ENCODE results near the gene SLC30A7.

SLC30A7 gene

GRCh38 chr1:100998426-100998825 is 102.5 kb downstream of the SLC30A7 start:
- DNase-seq, result no peak
- no peak overlapping the region for H3K9ac ChIP-seq (ENCODE audit: low read length)
- no peaks in the 10 kb centered on the region for H3K4me1 ChIP-seq (ENCODE audit: low read length)
- no peak overlapping the region for H3K4me3 ChIP-seq (ENCODE audit: low read length)
- no peaks in the 10 kb centered on the region for H3K27me3 ChIP-seq (replicated peaks; ENCODE audit: insufficient read depth, low read length)
- no peaks in the 10 kb centered on the region for H3F3A ChIP-seq (ENCODE audit: insufficient read depth, low read length)
- H4K20me1 ChIP-seq (ENCODE audit: insufficient read depth, low read length), result no peaks in the 10 kb centered on the region
- H2AFZ ChIP-seq (ENCODE audit: low read length), result no peak overlapping the region
- H3K27ac ChIP-seq (ENCODE audit: low read length), result no peak overlapping the region
- H3K9me3 ChIP-seq (replicated peaks; ENCODE audit: insufficient read depth, low read length), result no peaks in the 10 kb centered on the region
- no peaks in the 10 kb centered on the region for H3K36me3 ChIP-seq (replicated peaks; ENCODE audit: insufficient read depth, low read length)
- no peaks in the 10 kb centered on the region for H3K79me2 ChIP-seq (ENCODE audit: low read length)
- no peak overlapping the region for H3K4me2 ChIP-seq (ENCODE audit: low read depth, low read length)
- TF ChIP-seq EZH2phosphoT487 (IDR thresholded peaks at IDR 0.05; ENCODE audit: low read length), result no peak
- TF ChIP-seq, protein P1, sequence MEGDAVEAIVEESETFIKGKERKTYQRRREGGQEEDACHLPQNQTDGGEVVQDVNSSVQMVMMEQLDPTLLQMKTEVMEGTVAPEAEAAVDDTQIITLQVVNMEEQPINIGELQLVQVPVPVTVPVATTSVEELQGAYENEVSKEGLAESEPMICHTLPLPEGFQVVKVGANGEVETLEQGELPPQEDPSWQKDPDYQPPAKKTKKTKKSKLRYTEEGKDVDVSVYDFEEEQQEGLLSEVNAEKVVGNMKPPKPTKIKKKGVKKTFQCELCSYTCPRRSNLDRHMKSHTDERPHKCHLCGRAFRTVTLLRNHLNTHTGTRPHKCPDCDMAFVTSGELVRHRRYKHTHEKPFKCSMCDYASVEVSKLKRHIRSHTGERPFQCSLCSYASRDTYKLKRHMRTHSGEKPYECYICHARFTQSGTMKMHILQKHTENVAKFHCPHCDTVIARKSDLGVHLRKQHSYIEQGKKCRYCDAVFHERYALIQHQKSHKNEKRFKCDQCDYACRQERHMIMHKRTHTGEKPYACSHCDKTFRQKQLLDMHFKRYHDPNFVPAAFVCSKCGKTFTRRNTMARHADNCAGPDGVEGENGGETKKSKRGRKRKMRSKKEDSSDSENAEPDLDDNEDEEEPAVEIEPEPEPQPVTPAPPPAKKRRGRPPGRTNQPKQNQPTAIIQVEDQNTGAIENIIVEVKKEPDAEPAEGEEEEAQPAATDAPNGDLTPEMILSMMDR (IDR thresholded peaks at IDR 0.05; ENCODE audit: low read length), result no peak
- no peak for TF ChIP-seq EZH2 (optimal IDR thresholded peaks at IDR 0.05; ENCODE audit: low read depth, low read length)
- H3K9me2 ChIP-seq (replicated peaks; ENCODE audit: insufficient read depth, low read length), result no peaks in the 10 kb centered on the region

GRCh38 chr1:101000131-101000873 is 104.4 kb downstream of the SLC30A7 start:
- Histone ChIP-seq H3K79me2 (ENCODE audit: low read length) (no peaks in the 10 kb centered on the region), H3K4me1 (ENCODE audit: low read length) (no peaks in the 10 kb centered on the region), H3K9me2 (replicated peaks; ENCODE audit: insufficient read depth, low read length) (no peaks in the 10 kb centered on the region), H3K4me2 (ENCODE audit: low read depth, low read length) (no peak overlapping the region), H3K4me3 (ENCODE audit: low read length) (no peak overlapping the region), H3K27me3 (replicated peaks; ENCODE audit: insufficient read depth, low read length) (no peaks in the 10 kb centered on the region), H4K20me1 (ENCODE audit: insufficient read depth, low read length) (no peaks in the 10 kb centered on the region), H3K9ac (ENCODE audit: low read length) (no peak overlapping the region), H2AFZ (ENCODE audit: low read length) (no peak overlapping the region), H3F3A (ENCODE audit: insufficient read depth, low read length) (no peaks in the 10 kb centered on the region), H3K9me3 (replicated peaks; ENCODE audit: insufficient read depth, low read length) (no peaks in the 10 kb centered on the region), H3K36me3 (replicated peaks; ENCODE audit: insufficient read depth, low read length) (no peaks in the 10 kb centered on the region), H3K27ac (ENCODE audit: low read length) (no peak overlapping the region)
- no peak for DNase-seq
- TF ChIP-seq, protein P1 (IDR thresholded peaks at IDR 0.05; ENCODE audit: low read length), result no peak
- TF ChIP-seq EZH2phosphoT487 (IDR thresholded peaks at IDR 0.05; ENCODE audit: low read length), result no peak
- no peak for TF ChIP-seq EZH2 (optimal IDR thresholded peaks at IDR 0.05; ENCODE audit: low read depth, low read length)

- H3K9me3 ChIP-seq (replicated peaks; ENCODE audit: insufficient read depth, low read length), result no peaks in the 10 kb centered on the region
- no peak overlapping the region for H3K27ac ChIP-seq (ENCODE audit: low read length)
- H4K20me1 ChIP-seq (ENCODE audit: insufficient read depth, low read length), result no peaks in the 10 kb centered on the region
- no peaks in the 10 kb centered on the region for H3K27me3 ChIP-seq (replicated peaks; ENCODE audit: insufficient read depth, low read length)
- no peak overlapping the region for H2AFZ ChIP-seq (ENCODE audit: low read length)
- H3K9ac ChIP-seq (ENCODE audit: low read length), result no peak overlapping the region
- no peaks in the 10 kb centered on the region for H3F3A ChIP-seq (ENCODE audit: insufficient read depth, low read length)
- TF ChIP-seq, protein P1 (IDR thresholded peaks at IDR 0.05; ENCODE audit: low read length), result no peak
- TF ChIP-seq EZH2phosphoT487 (IDR thresholded peaks at IDR 0.05; ENCODE audit: low read length) (no peak), EZH2 (optimal IDR thresholded peaks at IDR 0.05; ENCODE audit: low read depth, low read length) (no peak)
- no peaks in the 10 kb centered on the region for H3K79me2 ChIP-seq (ENCODE audit: low read length)
- H3K4me1 ChIP-seq (ENCODE audit: low read length), result no peaks in the 10 kb centered on the region
- no peaks in the 10 kb centered on the region for H3K9me2 ChIP-seq (replicated peaks; ENCODE audit: insufficient read depth, low read length)
- DNase-seq, result no peak
- no peaks in the 10 kb centered on the region for H3K36me3 ChIP-seq (replicated peaks; ENCODE audit: insufficient read depth, low read length)
- no peak overlapping the region for H3K4me3 ChIP-seq (ENCODE audit: low read length)
- no peak overlapping the region for H3K4me2 ChIP-seq (ENCODE audit: low read depth, low read length)
These were observed 106.7 kb downstream of the SLC30A7 start for GRCh38 chr1:101002551-101002950.

All from MM.1S (cell line).